ENCODE measurements around the gene VAMP1. TPM values are rescaled to one million over a fixed set of nuclear protein-coding genes. Genes with fewer than 3 reads are reported as not detected.
A peak's percentile ranks its signal among the peaks of the same experiment; 100 is the strongest.
"Not testable (repeated sequence)": the region's sequence is repeated elsewhere in the genome, so short reads cannot be mapped to it uniquely, and the experiment has no call there.

VAMP1 gene
- total RNA-seq, 1 donor from 2014 or later, result 32.9 TPM

- no peak for TF ChIP-seq CTCF (IDR thresholded peaks at IDR 0.05)
- intact Hi-C loops (cut with micrococcal nuclease), result loop anchor here (5.0 kb wide), 1 partner anchor 132 kb away; no protein-coding TSS in a partner anchor
- Mint-ChIP-seq H3K36me3 (ENCODE audit: low read depth) (peaks cover 37% of the 10 kb centered on the region), H3K4me3 (peak overlapping the region; percentile 92), H3K27ac (peak overlapping the region; percentile 94), H3K4me1 (peaks cover 60% of the 10 kb centered on the region), H3K27me3 (no peaks in the 10 kb centered on the region), H3K9me3 (no peaks in the 10 kb centered on the region)
- ChIA-PET CTCF (interaction anchor here (3.1 to 4.6 kb wide), 2 partner anchors 45 to 69 kb away, joined by 21 to 41 read pairs; no protein-coding TSS in a partner anchor), POLR2A (interaction anchor here (0.6 to 4.2 kb wide), 6 partner anchors 8 to 249 kb away, joined by 9 to 104 read pairs (median 74); partner anchors contain the start of genes GAPDH, MRPL51 and TAPBPL)
- ATAC-seq (ENCODE audit: low read depth) (no peak), DNase-seq (no peak)
Observed at GRCh38 chr12:6469092-6469491, 1.4 kb downstream of the VAMP1 start.

GRCh38 chr12:6468283-6468575 lies 2.2 kb downstream of the VAMP1 start:
- H3K36me3 Mint-ChIP-seq (ENCODE audit: low read depth), result peaks cover 46% of the 10 kb centered on the region
- no peak for TF ChIP-seq CTCF (IDR thresholded peaks at IDR 0.05)
- POLR2A ChIA-PET, result interaction anchor here (0.8 to 4.2 kb wide), 2 partner anchors 22 to 67 kb away, joined by 3 to 46 read pairs; partner anchors contain the start of gene GAPDH
- no peak for DNase-seq
- no peaks in the 10 kb centered on the region for H3K27me3 Mint-ChIP-seq
- peak overlapping the region; percentile 46 for H3K27ac Mint-ChIP-seq
- ATAC-seq (ENCODE audit: low read depth), result no peak
- intact Hi-C loops (cut with micrococcal nuclease), result loop anchor here (5.0 kb wide), 1 partner anchor 131 kb away; no protein-coding TSS in a partner anchor
- CTCF ChIA-PET, result interaction anchor here (0.8 to 4.6 kb wide), 2 partner anchors 44 to 68 kb away, joined by 3 to 41 read pairs; no protein-coding TSS in a partner anchor
- peaks cover 69% of the 10 kb centered on the region for H3K4me1 Mint-ChIP-seq
- H3K4me3 Mint-ChIP-seq, result peak overlapping the region; percentile 92
- no peaks in the 10 kb centered on the region for H3K9me3 Mint-ChIP-seq

- not testable (repeated sequence) for H3K27me3 Mint-ChIP-seq; DNase-seq; H3K9me3 Mint-ChIP-seq; ATAC-seq (ENCODE audit: low read depth)
- ChIA-PET POLR2A (interaction anchor here (0.6 to 1.0 kb wide), 3 partner anchors 11 to 25 kb away, joined by 3 to 7 read pairs (median 3); partner anchors contain the start of gene MRPL51), CTCF (interaction anchor here (0.8 to 4.6 kb wide), 2 partner anchors 43 to 68 kb away, joined by 3 to 41 read pairs; no protein-coding TSS in a partner anchor)
- intact Hi-C loops (cut with micrococcal nuclease), result loop anchor here (5.0 kb wide), 1 partner anchor 130 kb away; no protein-coding TSS in a partner anchor
- peaks cover 74% of the 10 kb centered on the region for H3K4me1 Mint-ChIP-seq
- H3K27ac Mint-ChIP-seq, result peak overlapping the region; percentile 46
- peaks cover 51% of the 10 kb centered on the region for H3K36me3 Mint-ChIP-seq (ENCODE audit: low read depth)
- H3K4me3 Mint-ChIP-seq, result peak overlapping the region; percentile 92
Observed at GRCh38 chr12:6467571-6468282, 2.8 kb downstream of the VAMP1 start.

GRCh38 chr12:6466751-6467150 lies 3.7 kb downstream of the VAMP1 start:
- DNase-seq; ATAC-seq (ENCODE audit: low read depth); H3K27me3 Mint-ChIP-seq; H3K9me3 Mint-ChIP-seq: not testable (repeated sequence)
- Mint-ChIP-seq H3K4me1 (peaks cover 83% of the 10 kb centered on the region), H3K36me3 (ENCODE audit: low read depth) (peaks cover 60% of the 10 kb centered on the region), H3K27ac (peak overlapping the region; percentile 70), H3K4me3 (peak overlapping the region; percentile 20)
- POLR2A ChIA-PET, result interaction anchor here (0.8 to 7.6 kb wide), 6 partner anchors 16 to 66 kb away, joined by 3 to 200 read pairs (median 12); partner anchors contain the start of genes CD27, MRPL51 and TAPBPL
- CTCF ChIA-PET, result interaction anchor here (1.2 to 7.1 kb wide), 6 partner anchors 15 to 52 kb away, joined by 4 to 276 read pairs (median 16); partner anchors contain the start of gene TAPBPL
- intact Hi-C loops (cut with micrococcal nuclease), result loop anchor here (5.0 kb wide), 1 partner anchor 129 kb away; no protein-coding TSS in a partner anchor

- Mint-ChIP-seq H3K27me3 (no peaks in the 10 kb centered on the region), H3K27ac (peak overlapping the region; percentile 70), H3K36me3 (ENCODE audit: low read depth) (peaks cover 64% of the 10 kb centered on the region), H3K4me1 (peaks cover 86% of the 10 kb centered on the region), H3K4me3 (no peak overlapping the region), H3K9me3 (no peaks in the 10 kb centered on the region)
- intact Hi-C loops (cut with micrococcal nuclease), result loop anchor here (5.0 kb wide), 1 partner anchor 129 kb away; no protein-coding TSS in a partner anchor
- DNase-seq (no peak), ATAC-seq (ENCODE audit: low read depth) (no peak)
- ChIA-PET POLR2A (interaction anchor here (0.8 to 7.6 kb wide), 8 partner anchors 15 to 68 kb away, joined by 3 to 200 read pairs (median 10); partner anchors contain the start of genes CD27, GAPDH, MRPL51 and TAPBPL), CTCF (interaction anchor here (0.7 to 7.1 kb wide), 18 partner anchors 14 to 271 kb away, joined by 3 to 276 read pairs (median 6); partner anchors contain the start of genes CD27 and TAPBPL)
- TF ChIP-seq CTCF (IDR thresholded peaks at IDR 0.05), result no peak
Observed at GRCh38 chr12:6466184-6466573, 4.3 kb downstream of the VAMP1 start.
